ENCODE results near the gene CHST9.

- TF ChIP-seq CTCF (IDR thresholded peaks at IDR 0.05; ENCODE audit: poor library complexity, severe bottlenecking) (no peak), EP300 (conservative IDR thresholded peaks at IDR 0.05; ENCODE audit: poor library complexity, severe bottlenecking) (no peak), RAD21 (conservative IDR thresholded peaks at IDR 0.05) (no peak), EZH2 (IDR thresholded peaks at IDR 0.05; ENCODE audit: borderline replicate concordance, insufficient read depth, low read length, poor library complexity, severe bottlenecking) (no peak), TAF1 (IDR thresholded peaks at IDR 0.05; ENCODE audit: low read depth) (no peak)
These were observed 273.3 kb downstream of the CHST9 start for GRCh38 chr18:26911840-26912239.

Measured in neural cell (in vitro differentiated cells).